CD4-positive, alpha-beta T cell treated with Interleukin-1 beta for 1 hour (primary cell): ENCODE data around the gene RTL1.

Experiments used
- DNase-seq, 2 donors: peaks; one replicate each; pipeline ENCODE4 v3.0.0-alpha.2; 2020 to 2022

The RTL1 gene

GRCh38 chr14:100898465-100898864, 5.1 kb downstream of the RTL1 start:
- DNase-seq: no peak

- DNase-seq: no peak
Measured at GRCh38 chr14:100896369-100897060, 7.0 kb downstream of the RTL1 start.

- no peak for DNase-seq
Measured at GRCh38 chr14:100895411-100895810, 8.1 kb downstream of the RTL1 start.

- DNase-seq: no peak
Measured at GRCh38 chr14:100894416-100894815, 9.1 kb downstream of the RTL1 start.

- no peak for DNase-seq
Measured at GRCh38 chr14:100893760-100894159, 9.8 kb downstream of the RTL1 start.

- no peak for DNase-seq
Measured at GRCh38 chr14:100893228-100893601, 10.3 kb downstream of the RTL1 start.

GRCh38 chr14:100892496-100893227, 10.9 kb downstream of the RTL1 start:
- no peak for DNase-seq

- no peak for DNase-seq
Measured at GRCh38 chr14:100891501-100892445, 11.7 kb downstream of the RTL1 start.

GRCh38 chr14:100891051-100891450, 12.5 kb downstream of the RTL1 start:
- DNase-seq: no peak

- DNase-seq: no peak
Measured at GRCh38 chr14:100890061-100890850, 13.3 kb downstream of the RTL1 start.

GRCh38 chr14:100889641-100890040, 13.9 kb downstream of the RTL1 start:
- no peak for DNase-seq

- no peak for DNase-seq
Measured at GRCh38 chr14:100888789-100889315, 14.7 kb downstream of the RTL1 start.

- no peak for DNase-seq
Measured at GRCh38 chr14:100887728-100888335, 15.7 kb downstream of the RTL1 start.

GRCh38 chr14:100885617-100886016, 17.9 kb downstream of the RTL1 start:
- DNase-seq: no peak

GRCh38 chr14:100885196-100885595, 18.3 kb downstream of the RTL1 start:
- no peak for DNase-seq

- no peak for DNase-seq
Measured at GRCh38 chr14:100884456-100884855, 19.1 kb downstream of the RTL1 start.

- no peak for DNase-seq
Measured at GRCh38 chr14:100883789-100884101, 19.8 kb downstream of the RTL1 start.

GRCh38 chr14:100882991-100883788, 20.3 kb downstream of the RTL1 start:
- no peak for DNase-seq

- no peak for DNase-seq
Measured at GRCh38 chr14:100882026-100882967, 21.2 kb downstream of the RTL1 start.
